Upper lobe of left lung (tissue), 6 donors: ENCODE results near the gene ZNF484. TPM values are rescaled to one million over a fixed set of nuclear protein-coding genes. Genes with fewer than 3 reads are reported as not detected.
"Not testable (repeated sequence)": the region's sequence is repeated elsewhere in the genome, so short reads cannot be mapped to it uniquely, and the experiment has no call there.

Experiments
- ATAC-seq, 2 donors: fragments of 200-7000 bp; cut with Tn5 transposase; one replicate each; pipeline ENCODE4 v1.9.1; 2022; ENCODE audit warnings: mild to moderate bottlenecking in 2 of 2, moderate library complexity in 2 of 2; ENCODE audit not compliant: low FRiP score in 2 of 2
- DNase-seq, 2 donors: peaks; one replicate each; pipeline ENCODE4 v3.0.0-alpha.2; 2019 to 2020
- H3K27ac ChIP-seq, 4 donors: fragments of 200-600 bp; sonication (generic); one replicate each; pipeline ENCODE4 v1.5.1; 2016 to 2019
- H3K27me3 ChIP-seq, 4 donors: fragments of 200-600 bp; sonication (generic); one replicate each; pipeline ENCODE4 v1.5.1; 2017 to 2019
- H3K36me3 ChIP-seq, 4 donors: fragments of 200-600 bp; sonication (generic); one replicate each; pipeline ENCODE4 v1.5.1; 2016 to 2019
- H3K4me1 ChIP-seq, 4 donors: fragments of 200-600 bp; sonication (generic); one replicate each; pipeline ENCODE4 v1.5.1; 2018 to 2019
- H3K4me3 ChIP-seq, 4 donors: fragments of 200-600 bp; sonication (generic); one replicate each; pipeline ENCODE4 v1.5.1; 2017 to 2019; ENCODE audit warnings: mild to moderate bottlenecking in 2 of 4, moderate library complexity in 1 of 4
- H3K9me3 ChIP-seq, 4 donors: fragments of 200-600 bp; sonication (generic); one replicate each; pipeline ENCODE4 v1.5.1; 2018 to 2019
- EP300 ChIP-seq, 4 donors: sonication (generic); formaldehyde crosslinking; IDR thresholded peaks; one replicate each; pipeline ENCODE4 v1.5.1; 2017; ENCODE audit warnings: antibody characterized with exemption in 4 of 4, control low read depth in 2 of 4
- POLR2A ChIP-seq, 4 donors: fragments of 450-650 bp; IDR thresholded peaks; one replicate each; pipeline ENCODE4 v1.5.1; 2016 to 2017; ENCODE audit warnings: antibody characterized with exemption in 4 of 4, mild to moderate bottlenecking in 2 of 4
- POLR2AphosphoS5 ChIP-seq, 2 donors: sonication (generic); formaldehyde crosslinking; IDR thresholded peaks; one replicate each; pipeline ENCODE4 v1.5.1; 2017; ENCODE audit warnings: antibody characterized with exemption in 2 of 2
- WGBS, 2 donors: methylation state at CpG; one replicate each; pipeline ENCODE4 v1.1.5; 2017 to 2018; 5-methylcytosine and 5-hydroxymethylcytosine counted together
- total RNA-seq, 6 donors: library from RNA; depleted of rRNA in 4 of 6; stranded (reverse); fragments of >200 nt in 4 of 6; gene quantifications; one replicate each; pipeline versions ENCODE4 v1.1.0 to v1.2.1, GENCODE V29; 2016 to 2021
- TF ChIP-seq, protein P1 (sequence below), 6 experiments: fragments of 450-650 bp in 4 of 6; fragments of 200-600 bp in 2 of 6; sonication (generic) in 2 of 6; IDR thresholded peaks; one replicate each; pipeline ENCODE4 v1.5.1; 2016 to 2019; ENCODE audit warnings: antibody characterized with exemption in 6 of 6
- donor health status: DM: no; HTN: no; CAD: no; lungs with moderate emphysema.
- donor health status: DM: no; HTN: yes; CAD: no; lungs with severe emphysema.

Gene ZNF484
- total RNA-seq, 6 donors from 2014 or later, result 5.4 to 15.4 (median 8.9) TPM

DNA sequence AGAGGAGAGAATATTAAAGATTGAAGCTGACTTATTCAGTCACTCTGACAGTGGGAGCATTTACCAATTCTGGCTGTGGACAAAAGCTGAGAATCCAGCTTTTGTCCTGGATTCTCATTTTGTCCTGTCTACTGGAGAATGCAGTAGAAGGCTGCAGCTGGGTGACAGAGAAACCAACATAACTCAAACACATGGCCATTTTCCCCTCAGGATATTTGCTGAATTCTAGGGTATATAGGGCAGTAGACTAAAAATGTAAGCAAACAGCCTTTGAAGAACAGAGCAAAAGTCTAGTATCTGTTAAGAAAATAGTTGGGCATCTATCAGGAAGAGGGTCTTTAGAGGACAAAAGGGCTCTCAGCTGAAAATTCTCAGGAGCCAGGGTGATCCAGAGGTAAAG, 20.6 kb downstream of the ZNF484 start:
- no peak for TF ChIP-seq EP300 (IDR thresholded peaks at IDR 0.05)
- TF ChIP-seq POLR2A (IDR thresholded peaks at IDR 0.05), result no peak
- TF ChIP-seq POLR2AphosphoS5 (IDR thresholded peaks at IDR 0.05), result no peak
- TF ChIP-seq, protein P1, sequence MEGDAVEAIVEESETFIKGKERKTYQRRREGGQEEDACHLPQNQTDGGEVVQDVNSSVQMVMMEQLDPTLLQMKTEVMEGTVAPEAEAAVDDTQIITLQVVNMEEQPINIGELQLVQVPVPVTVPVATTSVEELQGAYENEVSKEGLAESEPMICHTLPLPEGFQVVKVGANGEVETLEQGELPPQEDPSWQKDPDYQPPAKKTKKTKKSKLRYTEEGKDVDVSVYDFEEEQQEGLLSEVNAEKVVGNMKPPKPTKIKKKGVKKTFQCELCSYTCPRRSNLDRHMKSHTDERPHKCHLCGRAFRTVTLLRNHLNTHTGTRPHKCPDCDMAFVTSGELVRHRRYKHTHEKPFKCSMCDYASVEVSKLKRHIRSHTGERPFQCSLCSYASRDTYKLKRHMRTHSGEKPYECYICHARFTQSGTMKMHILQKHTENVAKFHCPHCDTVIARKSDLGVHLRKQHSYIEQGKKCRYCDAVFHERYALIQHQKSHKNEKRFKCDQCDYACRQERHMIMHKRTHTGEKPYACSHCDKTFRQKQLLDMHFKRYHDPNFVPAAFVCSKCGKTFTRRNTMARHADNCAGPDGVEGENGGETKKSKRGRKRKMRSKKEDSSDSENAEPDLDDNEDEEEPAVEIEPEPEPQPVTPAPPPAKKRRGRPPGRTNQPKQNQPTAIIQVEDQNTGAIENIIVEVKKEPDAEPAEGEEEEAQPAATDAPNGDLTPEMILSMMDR (IDR thresholded peaks at IDR 0.05), result no peak
- peaks cover 13 to 60% (median 40%) of the 10 kb centered on the region in 4 donors for H3K36me3 ChIP-seq

DNA sequence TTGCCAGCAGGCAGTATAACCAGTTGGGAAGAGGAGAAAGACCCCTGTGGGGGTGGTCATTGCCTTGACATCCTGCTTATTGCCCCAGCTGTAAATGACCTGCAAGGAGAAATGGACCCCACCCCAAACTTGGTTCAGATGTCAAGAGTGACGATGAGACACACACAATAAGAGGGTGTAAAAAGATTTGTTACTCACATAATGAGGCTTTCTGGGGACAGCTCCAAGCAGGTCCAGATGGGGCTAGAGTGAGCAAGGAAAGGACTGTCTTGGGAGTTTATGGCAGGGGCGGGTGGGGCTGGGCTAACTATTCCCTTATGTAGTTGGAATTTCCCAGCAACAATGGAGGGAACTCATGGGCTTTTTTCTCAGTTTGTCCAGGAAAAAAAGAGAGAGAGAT, 24.1 kb downstream of the ZNF484 start:
- ATAC-seq (no peak), DNase-seq (no peak)
- WGBS, 2 donors, result 96% methylated on average over 2 of the region's 2 CpGs
- TF ChIP-seq EP300 (IDR thresholded peaks at IDR 0.05) (no peak), POLR2AphosphoS5 (IDR thresholded peaks at IDR 0.05) (no peak), POLR2A (IDR thresholded peaks at IDR 0.05) (no peak)
- TF ChIP-seq, protein P1 (IDR thresholded peaks at IDR 0.05), result no peak
- Histone ChIP-seq H3K4me1 (no peaks in the 10 kb centered on the region), H3K4me3 (no peak overlapping the region), H3K27me3 (no peaks in the 10 kb centered on the region), H3K9me3 (peaks cover 3 to 21% (median 11%) of the 10 kb centered on the region in 4 donors), H3K27ac (no peak overlapping the region), H3K36me3 (peaks cover 19 to 85% (median 63%) of the 10 kb centered on the region in 4 donors)

More for the DNA sequence above, 20.6 kb downstream of the ZNF484 start:
- no peaks in the 10 kb centered on the region for H3K9me3 ChIP-seq
- H3K27me3 ChIP-seq, result no peaks in the 10 kb centered on the region
- DNase-seq (no peak), ATAC-seq (no peak)
- H3K4me3 ChIP-seq, result no peak overlapping the region
- no peaks in the 10 kb centered on the region for H3K4me1 ChIP-seq
- H3K27ac ChIP-seq, result no peak overlapping the region

DNA sequence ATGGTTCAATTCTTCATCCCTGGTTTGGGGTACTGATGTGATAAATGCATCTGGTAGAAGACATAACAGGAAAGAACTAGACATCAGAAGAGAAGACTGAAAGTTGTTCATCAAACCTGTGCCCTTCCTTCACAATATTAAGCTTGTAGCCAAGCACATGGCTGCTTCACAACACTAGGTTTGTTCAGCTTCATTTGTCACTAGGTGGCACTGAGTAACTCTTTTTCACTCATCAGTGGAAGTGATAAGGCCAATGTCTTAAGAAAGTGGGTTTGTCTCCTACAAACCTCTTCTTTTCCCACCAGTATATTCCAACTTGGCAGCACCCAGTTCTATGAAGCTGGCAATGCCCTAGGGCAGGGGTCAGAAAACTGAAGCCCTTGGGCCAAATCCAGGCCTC, 26.9 kb downstream of the ZNF484 start:
- no peak for DNase-seq
- ATAC-seq, result no peak
- no peak for TF ChIP-seq POLR2A (IDR thresholded peaks at IDR 0.05)
- no peaks in the 10 kb centered on the region for H3K4me1 ChIP-seq
- H3K27ac ChIP-seq, result no peak overlapping the region
- peaks cover 33 to 98% (median 79%) of the 10 kb centered on the region in 4 donors for H3K36me3 ChIP-seq
- no peaks in the 10 kb centered on the region for H3K27me3 ChIP-seq
- peaks cover 31 to 49% (median 39%) of the 10 kb centered on the region in 4 donors for H3K9me3 ChIP-seq
- no peak overlapping the region for H3K4me3 ChIP-seq

DNA sequence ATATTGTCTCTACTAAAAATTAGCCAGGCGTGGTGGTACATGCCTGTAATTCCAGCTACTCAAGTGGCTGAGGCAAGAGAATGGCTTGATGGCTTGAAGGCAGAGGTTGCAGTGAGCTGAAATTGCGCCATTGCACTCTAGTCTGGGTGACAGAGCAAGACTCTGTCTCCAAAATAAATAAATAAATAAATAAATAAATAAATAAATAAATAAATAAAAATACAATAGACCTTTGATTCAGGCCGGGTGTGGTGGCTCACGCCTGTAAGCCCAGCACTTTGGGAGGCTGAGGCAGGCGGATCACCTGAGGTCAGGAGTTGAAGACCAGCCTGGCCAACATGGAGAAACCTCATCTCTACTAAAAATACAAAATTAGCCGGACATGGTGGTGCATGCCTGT, 29.1 kb downstream of the ZNF484 start:
- not testable (repeated sequence) for H3K4me1 ChIP-seq, H3K27ac ChIP-seq, H3K27me3 ChIP-seq, H3K4me3 ChIP-seq, DNase-seq, ATAC-seq
- Histone ChIP-seq H3K36me3 (peaks cover 24 to 77% (median 60%) of the 10 kb centered on the region in 4 donors), H3K9me3 (peaks cover 52 to 68% (median 59%) of the 10 kb centered on the region in 4 donors)
- WGBS, 2 donors, result 97 to 99% methylated on average over 6 of the region's 6 CpGs

DNA sequence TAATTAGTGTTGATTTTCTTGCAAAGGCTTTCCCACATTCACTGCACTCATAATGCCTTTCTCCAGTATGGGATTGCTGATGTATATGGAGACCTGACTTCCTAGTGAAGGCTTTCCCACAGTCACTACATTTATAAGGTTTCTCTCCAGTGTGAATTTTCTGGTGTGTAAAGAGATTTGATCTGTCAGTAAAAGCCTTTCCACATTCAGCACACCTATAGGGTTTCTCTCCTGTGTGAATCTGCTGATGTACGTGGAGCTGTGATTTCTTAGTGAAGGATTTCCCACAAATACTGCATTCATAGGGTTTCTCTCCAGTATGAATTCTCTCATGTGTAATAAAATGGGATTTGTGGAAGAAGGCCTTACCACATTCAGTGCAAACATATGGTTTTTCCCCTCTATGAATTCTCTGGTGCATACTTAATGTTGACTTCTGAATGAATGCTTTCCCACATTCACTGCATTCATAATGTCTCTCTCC, 31.1 kb downstream of the ZNF484 start:
- Histone ChIP-seq H3K4me1 (no peaks in the 10 kb centered on the region), H3K27me3 (no peaks in the 10 kb centered on the region), H3K36me3 (peaks cover 20 to 56% (median 48%) of the 10 kb centered on the region in 4 donors), H3K4me3 (no peak overlapping the region), H3K27ac (no peak overlapping the region), H3K9me3 (peaks cover 63 to 81% (median 75%) of the 10 kb centered on the region in 4 donors)
- ATAC-seq (no peak), DNase-seq (no peak)
- TF ChIP-seq POLR2A (IDR thresholded peaks at IDR 0.05), result no peak
- TF ChIP-seq, protein P1 (IDR thresholded peaks at IDR 0.05), result no peak
- no peak for TF ChIP-seq EP300 (IDR thresholded peaks at IDR 0.05)
- no peak for TF ChIP-seq POLR2AphosphoS5 (IDR thresholded peaks at IDR 0.05)
- 92 to 100% methylated on average over 1 of the region's 1 CpG for WGBS, 2 donors

DNA sequence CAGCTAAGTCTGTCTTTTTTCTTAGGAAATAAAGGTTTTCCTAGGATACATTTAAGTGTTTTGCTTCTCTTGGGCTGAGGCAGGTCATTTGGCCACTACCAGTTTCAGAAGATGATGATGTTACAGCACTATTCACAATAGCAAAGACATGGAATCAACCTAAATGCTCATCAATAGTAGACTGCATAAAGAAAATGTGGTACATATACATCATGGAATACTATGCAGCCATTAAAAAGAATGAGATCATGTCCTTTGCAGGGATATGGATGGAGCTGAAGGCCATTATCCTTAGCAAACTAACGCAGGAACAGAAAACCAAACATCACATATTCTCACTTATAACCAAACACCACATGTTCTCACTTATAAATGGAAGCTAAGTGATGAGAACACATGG, 39.4 kb downstream of the ZNF484 start:
- 96 to 100% methylated on average over 1 of the region's 1 CpG for WGBS, 2 donors
- not testable (repeated sequence) for H3K27me3 ChIP-seq, ATAC-seq, H3K36me3 ChIP-seq, H3K4me1 ChIP-seq, H3K27ac ChIP-seq, DNase-seq, H3K4me3 ChIP-seq
- H3K9me3 ChIP-seq, result peaks cover 16 to 56% (median 36%) of the 10 kb centered on the region in 4 donors
